GM12865 (cell line): ENCODE measurements around the gene GPR153.

Experiments used
- DNase-seq: peaks from one replicate; pipeline ENCODE4 v3.0.0; 2010; ENCODE audit warnings: low read depth
- H3K4me3 ChIP-seq: 2 replicates; pipeline ENCODE4 v1.5.1; 2011; ENCODE audit warnings: mild to moderate bottlenecking, low read depth, low read length, control low read depth
- TF ChIP-seq, protein P1 (sequence below): IDR thresholded peaks from 2 replicates; pipeline ENCODE4 v1.5.1; 2011; ENCODE audit warnings: low read length, control low read depth, low read depth, inconsistent platforms; ENCODE audit not compliant: insufficient read depth; ENCODE audit errors: missing control alignments

GPR153 gene

DNA sequence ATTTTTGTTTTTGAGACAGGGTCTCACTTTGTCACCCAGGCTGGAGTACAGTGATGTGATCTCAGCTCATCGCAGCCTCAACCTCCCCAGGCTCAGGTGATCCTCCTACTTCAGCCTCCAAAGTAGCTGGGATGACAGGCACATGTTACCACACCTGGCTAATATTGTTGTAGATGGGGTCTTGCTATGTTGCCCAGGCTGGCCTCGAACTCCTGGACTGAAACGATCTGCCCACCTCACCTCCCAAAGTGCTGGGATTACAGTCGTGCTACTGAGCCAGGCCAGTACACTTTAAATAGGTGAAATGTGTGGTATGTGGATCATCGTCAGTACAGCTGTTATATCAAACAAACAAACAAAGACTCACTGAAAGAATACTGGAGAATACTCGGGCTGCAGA, 35.0 kb upstream of the GPR153 start:
- TF ChIP-seq, protein P1, sequence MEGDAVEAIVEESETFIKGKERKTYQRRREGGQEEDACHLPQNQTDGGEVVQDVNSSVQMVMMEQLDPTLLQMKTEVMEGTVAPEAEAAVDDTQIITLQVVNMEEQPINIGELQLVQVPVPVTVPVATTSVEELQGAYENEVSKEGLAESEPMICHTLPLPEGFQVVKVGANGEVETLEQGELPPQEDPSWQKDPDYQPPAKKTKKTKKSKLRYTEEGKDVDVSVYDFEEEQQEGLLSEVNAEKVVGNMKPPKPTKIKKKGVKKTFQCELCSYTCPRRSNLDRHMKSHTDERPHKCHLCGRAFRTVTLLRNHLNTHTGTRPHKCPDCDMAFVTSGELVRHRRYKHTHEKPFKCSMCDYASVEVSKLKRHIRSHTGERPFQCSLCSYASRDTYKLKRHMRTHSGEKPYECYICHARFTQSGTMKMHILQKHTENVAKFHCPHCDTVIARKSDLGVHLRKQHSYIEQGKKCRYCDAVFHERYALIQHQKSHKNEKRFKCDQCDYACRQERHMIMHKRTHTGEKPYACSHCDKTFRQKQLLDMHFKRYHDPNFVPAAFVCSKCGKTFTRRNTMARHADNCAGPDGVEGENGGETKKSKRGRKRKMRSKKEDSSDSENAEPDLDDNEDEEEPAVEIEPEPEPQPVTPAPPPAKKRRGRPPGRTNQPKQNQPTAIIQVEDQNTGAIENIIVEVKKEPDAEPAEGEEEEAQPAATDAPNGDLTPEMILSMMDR = no peak
- no peak overlapping the region for H3K4me3 ChIP-seq
- no peak for DNase-seq

DNA sequence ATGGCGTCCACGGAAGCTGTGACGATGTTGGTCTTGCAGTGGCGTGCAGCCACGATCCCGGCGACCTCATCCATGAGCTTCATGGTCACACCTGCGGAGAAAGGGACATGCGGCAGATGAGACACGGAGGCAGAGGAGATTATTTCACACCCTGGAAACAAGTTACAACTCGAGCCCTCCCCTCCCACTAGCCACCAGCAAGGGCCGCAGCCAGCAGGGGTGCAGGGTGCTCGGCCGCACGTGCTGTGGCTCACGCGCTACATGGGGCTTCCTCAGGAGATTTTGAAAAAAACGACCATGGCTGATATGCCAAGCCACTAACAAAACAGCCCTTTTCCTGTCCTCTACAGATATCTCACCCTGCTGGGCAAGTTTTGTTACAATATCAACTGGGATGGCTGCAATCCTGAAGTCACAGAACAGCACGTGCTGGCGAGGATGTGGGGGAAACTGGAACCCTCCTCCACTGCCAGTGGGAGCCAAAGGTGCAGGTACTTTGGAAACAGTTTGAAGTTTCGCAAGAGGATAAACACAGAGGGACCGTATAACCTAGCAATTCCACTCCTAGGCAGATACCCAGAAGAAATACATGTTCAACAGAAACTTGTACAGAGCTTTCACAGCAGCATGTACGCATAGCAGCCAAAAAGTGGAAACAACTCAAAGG, 34.1 kb upstream of the GPR153 start:
- H3K4me3 ChIP-seq = no peak overlapping the region
- no peak for DNase-seq
- TF ChIP-seq, protein P1 = no peak

DNA sequence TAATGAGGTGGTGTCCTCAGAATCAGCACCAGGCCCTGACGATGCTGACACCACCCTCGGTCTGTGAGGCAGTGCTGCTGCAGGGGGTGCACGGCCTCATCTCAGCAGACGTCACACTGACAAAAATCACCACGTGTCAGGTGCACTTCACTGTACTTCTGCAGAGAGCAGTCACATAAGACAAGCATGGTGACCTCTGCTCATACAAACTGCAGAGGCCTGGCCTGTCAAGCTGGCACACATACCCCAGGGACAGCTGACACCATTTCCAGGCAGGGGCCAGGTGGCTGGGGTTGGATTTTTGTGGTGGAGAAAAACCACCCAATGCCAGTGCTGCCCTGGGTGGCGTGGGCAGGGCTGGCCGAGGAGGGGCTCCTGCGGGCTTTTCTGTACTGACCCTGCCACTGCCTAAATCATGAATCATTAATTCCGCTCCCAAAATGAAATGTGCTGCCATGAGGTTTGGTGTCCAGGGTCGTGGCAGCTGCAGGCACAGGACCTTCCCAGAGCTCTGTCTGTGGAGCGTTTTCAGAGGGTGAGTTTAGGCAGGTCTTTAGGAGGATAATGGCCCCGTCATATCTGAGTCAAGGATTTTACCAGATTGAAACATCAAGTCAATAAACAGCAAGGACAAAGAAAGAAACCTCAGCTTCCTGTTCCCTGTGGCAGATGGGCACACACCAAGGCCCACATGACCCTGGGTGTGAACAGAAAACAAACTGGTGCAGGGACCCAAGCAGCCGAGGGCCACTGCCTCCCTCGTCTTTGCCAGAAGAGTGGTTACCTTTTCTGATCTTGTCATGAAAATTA, 33.4 kb upstream of the GPR153 start:
- H3K4me3 ChIP-seq = no peak overlapping the region
- DNase-seq = no peak
- TF ChIP-seq, protein P1 = no peak

DNA sequence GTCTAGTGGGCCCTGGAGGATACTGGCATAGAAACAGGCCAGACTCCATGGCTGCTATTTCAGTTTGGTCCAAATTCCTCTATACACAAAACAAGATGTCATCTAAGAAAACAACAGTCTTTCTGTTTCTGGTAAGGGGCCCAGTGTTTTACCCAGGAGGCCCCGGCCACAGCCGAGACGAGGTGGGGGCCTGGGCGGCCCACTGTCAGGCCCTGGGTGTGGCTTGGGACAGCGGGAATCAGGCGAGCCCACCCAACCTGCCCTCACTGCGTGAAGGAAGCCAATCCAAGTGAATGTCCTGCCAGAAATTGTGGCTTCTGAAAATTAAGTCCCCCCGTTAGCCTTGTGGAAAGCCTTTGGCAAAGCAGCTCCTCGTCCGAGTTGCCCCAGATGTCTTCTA, 31.2 kb upstream of the GPR153 start:
- H3K4me3 ChIP-seq = no peak overlapping the region
- TF ChIP-seq, protein P1 = no peak
- DNase-seq = no peak

DNA sequence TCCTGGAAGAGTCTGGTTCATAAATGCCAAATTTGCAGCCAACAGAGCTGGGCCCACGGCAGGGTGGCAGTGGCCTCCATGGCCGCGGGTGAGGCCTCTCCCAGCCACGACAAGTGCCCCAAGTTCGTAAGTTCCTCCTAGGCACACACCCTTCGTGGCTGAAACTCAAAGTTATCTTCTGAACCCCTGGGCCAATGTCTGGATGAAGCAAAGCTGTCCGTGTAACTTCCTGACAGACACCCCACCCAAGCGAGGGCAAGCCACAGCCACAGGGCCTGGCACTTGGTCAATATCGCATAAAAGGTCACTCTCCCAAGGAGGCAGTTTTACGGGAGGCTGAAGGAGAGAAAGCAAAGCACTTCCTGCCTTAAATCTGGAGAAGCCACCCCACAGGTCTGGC, 27.8 kb upstream of the GPR153 start:
- no peak for DNase-seq
- H3K4me3 ChIP-seq = no peak overlapping the region
- TF ChIP-seq, protein P1 = no peak

DNA sequence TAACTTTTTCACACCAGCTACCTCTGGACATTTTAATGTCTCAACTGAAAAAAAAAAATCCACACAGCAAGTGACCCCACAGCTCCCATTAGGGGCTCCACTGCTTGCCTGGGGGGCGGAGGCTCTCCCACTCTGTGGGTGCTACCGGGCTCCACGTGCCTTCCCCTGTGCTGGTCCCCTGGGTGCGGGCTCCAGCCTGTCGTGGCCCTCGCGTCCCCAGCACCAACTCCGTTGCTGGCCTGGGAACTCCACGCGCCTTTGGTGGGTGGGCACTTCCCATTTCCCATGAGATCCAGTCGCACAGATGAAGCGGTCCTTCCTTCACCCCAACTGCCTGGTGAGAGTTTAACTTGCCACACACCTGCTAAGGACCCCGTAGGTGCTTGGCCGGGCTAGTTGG, 27.1 kb upstream of the GPR153 start:
- TF ChIP-seq, protein P1 = no peak
- DNase-seq = no peak
- H3K4me3 ChIP-seq = no peak overlapping the region
